ENCODE results near the gene ZNF107.
"Not testable (repeated sequence)": the region's sequence is repeated elsewhere in the genome, so short reads cannot be mapped to it uniquely, and the experiment has no call there.

The ZNF107 gene

GRCh38 chr7:64651203-64651602 is 14.7 kb upstream of the ZNF107 start:
- no peak for DNase-seq

GRCh38 chr7:64651632-64652165 is 14.2 kb upstream of the ZNF107 start:
- DNase-seq = no peak

- no peak for DNase-seq
Measured at GRCh38 chr7:64653721-64654401, 12.1 kb upstream of the ZNF107 start.

- DNase-seq = no peak
Measured at GRCh38 chr7:64654796-64655548, 11.0 kb upstream of the ZNF107 start.

GRCh38 chr7:64655811-64656210 is 10.1 kb upstream of the ZNF107 start:
- no peak for DNase-seq

- no peak for DNase-seq
Measured at GRCh38 chr7:64656489-64656888, 9.4 kb upstream of the ZNF107 start.

GRCh38 chr7:64662091-64662490 is 3.8 kb upstream of the ZNF107 start:
- DNase-seq = not testable (repeated sequence)

- no peak for DNase-seq
Measured at GRCh38 chr7:64666663-64667050, 724 bp downstream of the ZNF107 start.

GRCh38 chr7:64667311-64667710 is 1.4 kb downstream of the ZNF107 start:
- DNase-seq = no peak

GRCh38 chr7:64672414-64672813 is 6.5 kb downstream of the ZNF107 start:
- no peak for DNase-seq

GRCh38 chr7:64685091-64685490 is 19.2 kb downstream of the ZNF107 start:
- no peak for DNase-seq

GRCh38 chr7:64685741-64686140 is 19.8 kb downstream of the ZNF107 start:
- DNase-seq = no peak

GRCh38 chr7:64686493-64687184 is 20.7 kb downstream of the ZNF107 start:
- DNase-seq = no peak

GRCh38 chr7:64687249-64687648 is 21.3 kb downstream of the ZNF107 start:
- DNase-seq = no peak

- no peak for DNase-seq
Measured at GRCh38 chr7:64688988-64689387, 23.1 kb downstream of the ZNF107 start.

GRCh38 chr7:64691831-64692230 is 25.9 kb downstream of the ZNF107 start:
- DNase-seq = no peak

GRCh38 chr7:64697863-64698262 is 31.9 kb downstream of the ZNF107 start:
- DNase-seq = not testable (repeated sequence)

- no peak for DNase-seq
Measured at GRCh38 chr7:64706625-64707292, 40.8 kb downstream of the ZNF107 start.

- not testable (repeated sequence) for DNase-seq
Measured at GRCh38 chr7:64717896-64718295, 52.0 kb downstream of the ZNF107 start.

- no peak for DNase-seq
Measured at GRCh38 chr7:64729089-64729848, 63.3 kb downstream of the ZNF107 start.

GRCh38 chr7:64733550-64734240 is 67.8 kb downstream of the ZNF107 start:
- no peak for DNase-seq

GRCh38 chr7:64736575-64736974 is 70.6 kb downstream of the ZNF107 start:
- DNase-seq = no peak
